MG63 (cell line): ENCODE results near the gene UBE2L6. TPM values are rescaled to one million over a fixed set of nuclear protein-coding genes. Genes with fewer than 3 reads are reported as not detected.

Experiments used
- DNase-seq: peaks from one replicate; pipeline ENCODE4 v3.0.0-alpha.2; 2020
- H3K27me3 ChIP-seq: fragments of 250-450 bp; sonication (Bioruptor Pico); 2 replicates; pipeline ENCODE4 v1.5.1; 2020; ENCODE audit warnings: mild to moderate bottlenecking, moderate library complexity
- H3K36me3 ChIP-seq: fragments of 250-450 bp; sonication (Bioruptor Pico); 2 replicates; pipeline ENCODE4 v1.5.1; 2020; ENCODE audit warnings: mild to moderate bottlenecking, moderate library complexity
- H3K4me3 ChIP-seq: fragments of 250-450 bp; sonication (Bioruptor Pico); 2 replicates; pipeline ENCODE4 v1.5.1; 2020; ENCODE audit warnings: mild to moderate bottlenecking, moderate library complexity
- H3K9me3 ChIP-seq: fragments of 250-450 bp; sonication (Bioruptor Pico); 2 replicates; pipeline ENCODE4 v1.5.1; 2020; ENCODE audit warnings: mild to moderate bottlenecking, moderate library complexity
- total RNA-seq: library from RNA; depleted of rRNA; stranded (reverse); fragments of >200 nt; shearing (Covaris generic); gene quantifications from 2 replicates; pipeline ENCODE4 v1.2.3, GENCODE V29; 2014; ENCODE audit warnings: low replicate concordance; rRNA removed

Gene UBE2L6
- 14.7 and 17.2 TPM in 2 replicates for total RNA-seq

- no peaks in the 10 kb centered on the region for H3K9me3 ChIP-seq
- peak; percentile 63 for DNase-seq
- H3K27me3 ChIP-seq: no peaks in the 10 kb centered on the region
- H3K36me3 ChIP-seq: no peaks in the 10 kb centered on the region; the same call in 1 of the 2 replicates
- peak within 1 kb of the TSS; percentile 64 for H3K4me3 ChIP-seq
These were observed at the start of gene UBE2L6 for GRCh38 chr11:57567515-57568329. Gene UBE2L6 (minus strand): TSS chr11:57567672. CDS start chr11:57567611, 61 bp downstream.

GRCh38 chr11:57616595-57616994 is 49.1 kb upstream of the UBE2L6 start:
- H3K36me3 ChIP-seq: no peaks in the 10 kb centered on the region
- 0 out of 2 replicates have a peak, but pooled peaks cover 6% of the 10 kb centered on the region for H3K9me3 ChIP-seq
- H3K27me3 ChIP-seq: peaks cover 4% of the 10 kb centered on the region
- no peak for DNase-seq
- no peak overlapping the region for H3K4me3 ChIP-seq

- Histone ChIP-seq H3K27me3 (peaks cover 4% of the 10 kb centered on the region), H3K36me3 (no peaks in the 10 kb centered on the region), H3K4me3 (no peak overlapping the region), H3K9me3 (0 out of 2 replicates have a peak, but pooled peaks cover 3% of the 10 kb centered on the region)
- DNase-seq: no peak
These were observed 47.8 kb upstream of the UBE2L6 start for GRCh38 chr11:57615308-57615707.

- H3K27me3 ChIP-seq: peaks cover 4% of the 10 kb centered on the region
- H3K9me3 ChIP-seq: 0 out of 2 replicates have a peak, but pooled peaks cover 2% of the 10 kb centered on the region
- no peaks in the 10 kb centered on the region for H3K36me3 ChIP-seq
- no peak overlapping the region for H3K4me3 ChIP-seq
- DNase-seq: no peak
These were observed 46.8 kb upstream of the UBE2L6 start for GRCh38 chr11:57614234-57614772.

GRCh38 chr11:57610170-57610569 is 42.7 kb upstream of the UBE2L6 start:
- Histone ChIP-seq H3K36me3 (no peaks in the 10 kb centered on the region), H3K27me3 (peaks cover 5% of the 10 kb centered on the region; the same call in 1 of the 2 replicates), H3K9me3 (no peaks in the 10 kb centered on the region), H3K4me3 (no peak overlapping the region)
- no peak for DNase-seq

GRCh38 chr11:57605028-57605420 is 37.6 kb upstream of the UBE2L6 start:
- Histone ChIP-seq H3K4me3 (no peak overlapping the region), H3K9me3 (no peaks in the 10 kb centered on the region)

GRCh38 chr11:57604296-57605027 is 37.0 kb upstream of the UBE2L6 start:
- DNase-seq: no peak
- peaks cover 5% of the 10 kb centered on the region; the same call in 1 of the 2 replicates for H3K27me3 ChIP-seq

More at GRCh38 chr11:57605028-57605420, 37.6 kb upstream of the UBE2L6 start:
- peaks cover 5% of the 10 kb centered on the region; the same call in 1 of the 2 replicates for H3K27me3 ChIP-seq
- no peaks in the 10 kb centered on the region for H3K36me3 ChIP-seq
- no peak for DNase-seq

GRCh38 chr11:57601297-57601696 is 33.8 kb upstream of the UBE2L6 start:
- Histone ChIP-seq H3K27me3 (no peaks in the 10 kb centered on the region), H3K9me3 (no peaks in the 10 kb centered on the region), H3K36me3 (no peaks in the 10 kb centered on the region), H3K4me3 (no peak overlapping the region)
- DNase-seq: no peak

More at GRCh38 chr11:57604296-57605027, 37.0 kb upstream of the UBE2L6 start:
- no peaks in the 10 kb centered on the region for H3K36me3 ChIP-seq
- no peaks in the 10 kb centered on the region for H3K9me3 ChIP-seq
- no peak overlapping the region for H3K4me3 ChIP-seq

GRCh38 chr11:57599381-57599780 is 31.9 kb upstream of the UBE2L6 start:
- no peak for DNase-seq
- H3K9me3 ChIP-seq: no peaks in the 10 kb centered on the region
- no peak overlapping the region for H3K4me3 ChIP-seq
- H3K27me3 ChIP-seq: peaks cover 3% of the 10 kb centered on the region; the same call in 1 of the 2 replicates
- no peaks in the 10 kb centered on the region for H3K36me3 ChIP-seq

- DNase-seq: no peak
- H3K36me3 ChIP-seq: no peaks in the 10 kb centered on the region
- no peaks in the 10 kb centered on the region for H3K9me3 ChIP-seq
- peaks cover 3% of the 10 kb centered on the region; the same call in 1 of the 2 replicates for H3K27me3 ChIP-seq
- no peak overlapping the region for H3K4me3 ChIP-seq
These were observed 31.3 kb upstream of the UBE2L6 start for GRCh38 chr11:57598831-57599155.

- no peaks in the 10 kb centered on the region for H3K9me3 ChIP-seq
- H3K4me3 ChIP-seq: peak overlapping the region; percentile 13
- H3K36me3 ChIP-seq: no peaks in the 10 kb centered on the region
- H3K27me3 ChIP-seq: peaks cover 3% of the 10 kb centered on the region; the same call in 1 of the 2 replicates
- peak; percentile 33 for DNase-seq
These were observed 30.7 kb upstream of the UBE2L6 start for GRCh38 chr11:57597916-57598830.

GRCh38 chr11:57597461-57597915 is 30.0 kb upstream of the UBE2L6 start, which contains the start of gene SERPING1:
Gene SERPING1 (plus strand): TSS chr11:57597685. CDS start chr11:57598271, 586 bp downstream.
- DNase-seq: no peak
- peak within 1 kb of the TSS; percentile 13 for H3K4me3 ChIP-seq
- H3K27me3 ChIP-seq: peaks cover 3% of the 10 kb centered on the region; the same call in 1 of the 2 replicates
- no peaks in the 10 kb centered on the region for H3K9me3 ChIP-seq
- no peaks in the 10 kb centered on the region for H3K36me3 ChIP-seq

- Histone ChIP-seq H3K4me3 (no peak overlapping the region), H3K27me3 (peaks cover 3% of the 10 kb centered on the region; the same call in 1 of the 2 replicates), H3K36me3 (no peaks in the 10 kb centered on the region), H3K9me3 (no peaks in the 10 kb centered on the region)
- DNase-seq: no peak
These were observed 28.9 kb upstream of the UBE2L6 start for GRCh38 chr11:57596266-57596885.

- Histone ChIP-seq H3K9me3 (no peaks in the 10 kb centered on the region), H3K4me3 (no peak overlapping the region), H3K36me3 (no peaks in the 10 kb centered on the region), H3K27me3 (no peaks in the 10 kb centered on the region)
- no peak for DNase-seq
These were observed 20.7 kb upstream of the UBE2L6 start for GRCh38 chr11:57588046-57588710.

GRCh38 chr11:57586711-57587245 is 19.3 kb upstream of the UBE2L6 start:
- DNase-seq: no peak
- Histone ChIP-seq H3K9me3 (no peaks in the 10 kb centered on the region), H3K36me3 (no peaks in the 10 kb centered on the region), H3K27me3 (no peaks in the 10 kb centered on the region), H3K4me3 (no peak overlapping the region)
